PC-3 (cell line): ENCODE measurements around the gene RBBP8NL. TPM values are rescaled to one million over a fixed set of nuclear protein-coding genes. Genes with fewer than 3 reads are reported as not detected.

Experiments used
- ATAC-seq: fragments of 200-7000 bp; cut with Tn5 transposase; 2 replicates; pipeline ENCODE4 v1.9.1; 2020; ENCODE audit warnings: mild to moderate bottlenecking, moderate library complexity
- BruUV-seq: library from RNA; stranded (reverse); fragments of 400-500 nt; replicated peaks from 2 replicates; lab custom pipeline; 2021; lab: Mats Ljungman, UMichigan
- CTCF ChIA-PET: fragments of 300-600 bp; sonication (Branson Sonifier 250); formaldehyde crosslinking; loops from one replicate; lab custom pipeline; 2022; ENCODE audit warnings: antibody characterized with exemption; lab: Charles Lee
- POLR2A ChIA-PET: fragments of 300-600 bp; sonication (Branson Sonifier 250); formaldehyde crosslinking; loops from one replicate; lab custom pipeline; 2022; ENCODE audit warnings: antibody characterized with exemption; ENCODE audit not compliant: unreplicated experiment; lab: Charles Lee
- DNase-seq: peaks from one replicate; pipeline ENCODE4 v3.0.0-alpha.2; 2015
- H2AFZ ChIP-seq: fragments of 300-600 bp; sonication (generic); 2 replicates; pipeline ENCODE4 v1.6.0; 2016; ENCODE audit warnings: antibody characterized with exemption, low read length
- H3F3A ChIP-seq: fragments of 300-600 bp; sonication (generic); one replicate; pipeline ENCODE4 v1.6.0; 2017; ENCODE audit warnings: antibody characterized with exemption, low read length, control low read depth, mild to moderate bottlenecking; ENCODE audit not compliant: unreplicated experiment
- H3K27ac ChIP-seq: fragments of 300-600 bp; sonication (generic); 2 replicates; pipeline ENCODE4 v1.5.1; 2016; ENCODE audit warnings: mild to moderate bottlenecking, low read length
- H3K27me3 ChIP-seq: fragments of 300-600 bp; sonication (generic); 2 replicates; pipeline ENCODE4 v1.6.1; 2016; ENCODE audit warnings: low read length, mixed read lengths
- H3K36me3 ChIP-seq: fragments of 300-600 bp; sonication (generic); 2 replicates; pipeline ENCODE4 v1.6.1; 2016; ENCODE audit warnings: low read depth, mixed run types, low read length, mixed read lengths
- H3K4me1 ChIP-seq: fragments of 300-600 bp; sonication (generic); 2 replicates; pipeline ENCODE4 v1.5.1; 2016; ENCODE audit warnings: low read length; ENCODE audit not compliant: insufficient read depth
- H3K4me2 ChIP-seq: fragments of 300-600 bp; sonication (generic); 2 replicates; pipeline ENCODE4 v1.6.0; 2016; ENCODE audit warnings: low read length
- H3K4me3 ChIP-seq: fragments of 300-600 bp; sonication (generic); 2 replicates; pipeline ENCODE4 v1.5.1; 2016; ENCODE audit warnings: mild to moderate bottlenecking, low read length, mixed read lengths
- H3K79me2 ChIP-seq: fragments of 300-600 bp; sonication (generic); 2 replicates; pipeline ENCODE4 v1.6.1; 2017; ENCODE audit warnings: low read length, mixed read lengths
- H3K9ac ChIP-seq: fragments of 300-600 bp; sonication (generic); 2 replicates; pipeline ENCODE4 v1.6.0; 2016; ENCODE audit warnings: mild to moderate bottlenecking, low read length
- H3K9me2 ChIP-seq: fragments of 300-600 bp; sonication (generic); replicated peaks from 2 replicates; pipeline ENCODE4 v1.6.1; 2016; ENCODE audit warnings: mixed run types, low read length, mixed read lengths
- H3K9me3 ChIP-seq: fragments of 300-600 bp; sonication (generic); 2 replicates; pipeline ENCODE4 v1.6.1; 2016; ENCODE audit warnings: low read length, mixed read lengths
- H4K20me1 ChIP-seq: fragments of 300-600 bp; sonication (generic); 2 replicates; pipeline ENCODE4 v1.6.1; 2016; ENCODE audit warnings: low read length, mixed read lengths
- EZH2 ChIP-seq: fragments of 300-600 bp; sonication (generic); IDR thresholded peaks from one replicate; pipeline ENCODE4 v1.6.1; 2017; ENCODE audit warnings: antibody characterized with exemption, mild to moderate bottlenecking, low read length; ENCODE audit not compliant: unreplicated experiment
- EZH2phosphoT487 ChIP-seq: fragments of 300-600 bp; sonication (generic); IDR thresholded peaks from 2 replicates; pipeline ENCODE4 v1.6.1; 2018; ENCODE audit warnings: mild to moderate bottlenecking, antibody characterized with exemption, low read length, borderline replicate concordance
- intact Hi-C: fragments of 100-400 bp; cut with micrococcal nuclease; formaldehyde crosslinking; loops from 2 replicates; pipeline ENCODE4 v1.9.0; 2023
- total RNA-seq: library from RNA; depleted of rRNA; stranded (reverse); fragments of >200 nt; gene quantifications from 2 replicates; pipeline ENCODE4 v1.2.3, GENCODE V29; 2014
- TF ChIP-seq, protein P1 (sequence below): fragments of 300-600 bp; sonication (generic); conservative IDR thresholded peaks from 2 replicates; pipeline ENCODE4 v1.5.1; 2017; ENCODE audit warnings: antibody characterized with exemption, low read depth, mild to moderate bottlenecking, low read length

Gene RBBP8NL
- total RNA-seq, 1 experiment from 2014 or later, result 9.4 TPM

DNA sequence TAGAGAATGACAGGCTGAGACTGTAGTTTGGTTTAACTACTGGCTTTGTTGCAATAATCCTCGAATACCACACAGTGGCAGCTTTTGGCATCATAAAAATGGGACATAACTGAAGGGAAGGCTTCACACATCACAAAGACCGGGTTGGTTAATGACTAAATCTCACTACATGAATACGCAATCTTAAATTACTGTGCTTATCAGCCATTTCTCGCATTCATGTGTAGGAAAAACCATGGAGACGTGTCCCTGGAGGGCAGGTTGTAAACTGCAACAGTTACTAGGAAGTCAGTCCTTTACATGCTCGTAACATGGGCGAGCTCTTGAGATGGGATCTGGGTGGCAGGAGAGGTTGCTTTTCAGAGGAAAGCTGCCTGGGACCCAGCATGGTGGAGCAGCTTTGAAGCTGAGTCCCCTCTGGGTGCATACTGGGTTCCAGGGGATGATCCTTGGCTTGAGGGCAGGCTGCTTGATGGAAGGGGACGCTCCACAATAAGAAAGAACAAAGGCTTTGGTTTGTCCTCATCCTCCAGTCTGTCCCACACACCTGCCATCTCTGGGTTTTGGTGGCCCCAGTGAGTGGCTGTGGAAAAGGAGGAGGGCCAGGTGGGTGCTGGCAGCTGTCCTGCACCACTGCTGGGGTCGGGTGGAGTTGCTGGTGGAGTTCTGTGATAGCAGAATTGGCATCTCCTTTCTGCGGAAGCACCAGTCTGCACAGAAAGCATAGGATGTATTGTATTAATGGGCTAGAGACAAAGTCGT is 38.3 kb downstream of the RBBP8NL start:
- H3F3A ChIP-seq, result peaks cover 21% of the 10 kb centered on the region
- no peaks in the 10 kb centered on the region for H3K27me3 ChIP-seq
- H3K9ac ChIP-seq, result no peak overlapping the region
- H2AFZ ChIP-seq, result no peak overlapping the region
- H3K9me3 ChIP-seq, result no peaks in the 10 kb centered on the region
- DNase-seq, result no peak
- BruUV-seq, result no TSS peak
- H3K27ac ChIP-seq, result no peak overlapping the region
- peak overlapping the region; percentile 100; the same call in 1 of the 2 replicates for H3K4me3 ChIP-seq
- H3K4me2 ChIP-seq, result peak overlapping the region; percentile 97
- intact Hi-C loops, result loop anchor here (10.0 kb wide), 1 partner anchor 406 kb away; the partner anchor contains the start of gene MRGBP
- ChIA-PET POLR2A (no interaction called here), CTCF (no interaction called here)
- no peaks in the 10 kb centered on the region for H3K9me2 ChIP-seq
- peaks cover 53% of the 10 kb centered on the region for H3K79me2 ChIP-seq
- H4K20me1 ChIP-seq, result peaks cover 28% of the 10 kb centered on the region
- H3K4me1 ChIP-seq, result peaks cover 16% of the 10 kb centered on the region
- peaks cover 27% of the 10 kb centered on the region for H3K36me3 ChIP-seq
- no peak for TF ChIP-seq EZH2
- TF ChIP-seq, protein P1, sequence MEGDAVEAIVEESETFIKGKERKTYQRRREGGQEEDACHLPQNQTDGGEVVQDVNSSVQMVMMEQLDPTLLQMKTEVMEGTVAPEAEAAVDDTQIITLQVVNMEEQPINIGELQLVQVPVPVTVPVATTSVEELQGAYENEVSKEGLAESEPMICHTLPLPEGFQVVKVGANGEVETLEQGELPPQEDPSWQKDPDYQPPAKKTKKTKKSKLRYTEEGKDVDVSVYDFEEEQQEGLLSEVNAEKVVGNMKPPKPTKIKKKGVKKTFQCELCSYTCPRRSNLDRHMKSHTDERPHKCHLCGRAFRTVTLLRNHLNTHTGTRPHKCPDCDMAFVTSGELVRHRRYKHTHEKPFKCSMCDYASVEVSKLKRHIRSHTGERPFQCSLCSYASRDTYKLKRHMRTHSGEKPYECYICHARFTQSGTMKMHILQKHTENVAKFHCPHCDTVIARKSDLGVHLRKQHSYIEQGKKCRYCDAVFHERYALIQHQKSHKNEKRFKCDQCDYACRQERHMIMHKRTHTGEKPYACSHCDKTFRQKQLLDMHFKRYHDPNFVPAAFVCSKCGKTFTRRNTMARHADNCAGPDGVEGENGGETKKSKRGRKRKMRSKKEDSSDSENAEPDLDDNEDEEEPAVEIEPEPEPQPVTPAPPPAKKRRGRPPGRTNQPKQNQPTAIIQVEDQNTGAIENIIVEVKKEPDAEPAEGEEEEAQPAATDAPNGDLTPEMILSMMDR, result peak; percentile 24; the same call in 1 of the 2 replicates
- ATAC-seq, result no peak

DNA sequence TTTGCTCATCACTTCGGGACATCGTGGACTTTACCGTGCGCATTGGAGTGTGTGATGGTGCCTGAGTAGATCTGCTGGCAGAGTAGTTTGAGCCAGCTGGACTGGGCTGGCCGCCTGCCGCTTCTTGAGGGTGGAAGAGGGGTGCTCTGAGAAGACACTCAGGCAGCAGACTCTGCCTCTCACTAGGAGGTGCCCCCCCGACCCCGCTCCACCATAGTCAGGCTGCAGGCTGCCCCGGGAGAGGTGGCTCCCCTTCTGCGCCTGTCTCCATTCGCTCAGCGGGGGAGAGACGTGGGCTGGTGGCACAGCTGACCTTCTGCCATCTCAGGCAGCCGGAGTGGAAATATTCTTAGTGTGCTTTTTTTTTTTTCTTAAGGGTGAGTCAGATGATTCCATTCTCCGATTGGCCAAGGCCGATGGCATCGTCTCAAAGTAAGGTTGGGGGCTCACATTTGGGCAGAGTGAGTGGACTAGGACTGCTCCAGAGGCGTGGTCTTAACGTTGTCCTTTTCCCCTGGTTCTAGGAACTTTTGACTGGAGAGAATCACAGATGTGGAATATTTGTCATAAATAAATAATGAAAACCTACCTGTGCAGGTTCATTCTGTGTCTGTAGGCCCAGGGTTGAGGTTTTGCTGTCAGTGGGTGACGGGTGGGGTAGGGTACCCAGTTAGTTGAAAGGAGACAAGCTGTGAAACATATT is 39.3 kb downstream of the RBBP8NL start:
- Histone ChIP-seq H3K36me3 (peaks cover 27% of the 10 kb centered on the region), H3K9me3 (no peaks in the 10 kb centered on the region), H3K9me2 (no peaks in the 10 kb centered on the region), H3F3A (peaks cover 21% of the 10 kb centered on the region), H3K4me2 (peak overlapping the region; percentile 97), H4K20me1 (peaks cover 28% of the 10 kb centered on the region), H3K4me1 (peaks cover 16% of the 10 kb centered on the region), H3K79me2 (peaks cover 53% of the 10 kb centered on the region), H3K9ac (peak overlapping the region; percentile 99), H3K4me3 (peak overlapping the region; percentile 100), H2AFZ (no peak overlapping the region), H3K27ac (0 out of 2 replicates have a peak overlapping the region, but pooled peaks have one; percentile 43), H3K27me3 (no peaks in the 10 kb centered on the region)
- TF ChIP-seq, protein P1, result no peak
- TF ChIP-seq EZH2phosphoT487, result no peak
- TF ChIP-seq EZH2, result no peak
- BruUV-seq, result no TSS peak
- ATAC-seq (no peak), DNase-seq (no peak)
- CTCF ChIA-PET, result no interaction called here
- intact Hi-C loops, result loop anchor here (10.0 kb wide), 1 partner anchor 407 kb away; the partner anchor contains the start of gene MRGBP
- POLR2A ChIA-PET, result no interaction called here
